Adrenal gland (tissue), 5 donors: ENCODE results near the gene C14orf93.

Experiments used
- POLR2A ChIP-seq, 2 donors: fragments of 450-650 bp; IDR thresholded peaks; one replicate each; pipeline ENCODE4 v1.6.1; 2017; ENCODE audit warnings: antibody characterized with exemption in 2 of 2, mild to moderate bottlenecking in 2 of 2, moderate library complexity in 1 of 2
- TF ChIP-seq, protein P1 (sequence below), 6 experiments: fragments of 450-650 bp in 4 of 6; fragments of 200-600 bp in 2 of 6; sonication (generic) in 1 of 6; IDR thresholded peaks; 1 replicate in 5 of 6; 2 replicates in 1 of 6; pipeline versions ENCODE4 v1.5.1 to v1.8.0; 2016 to 2021; ENCODE audit warnings: antibody characterized with exemption in 6 of 6, mild to moderate bottlenecking in 2 of 6, moderate library complexity in 1 of 6
- donor health status: DM: no; HTN: no; CAD: no.

DNA sequence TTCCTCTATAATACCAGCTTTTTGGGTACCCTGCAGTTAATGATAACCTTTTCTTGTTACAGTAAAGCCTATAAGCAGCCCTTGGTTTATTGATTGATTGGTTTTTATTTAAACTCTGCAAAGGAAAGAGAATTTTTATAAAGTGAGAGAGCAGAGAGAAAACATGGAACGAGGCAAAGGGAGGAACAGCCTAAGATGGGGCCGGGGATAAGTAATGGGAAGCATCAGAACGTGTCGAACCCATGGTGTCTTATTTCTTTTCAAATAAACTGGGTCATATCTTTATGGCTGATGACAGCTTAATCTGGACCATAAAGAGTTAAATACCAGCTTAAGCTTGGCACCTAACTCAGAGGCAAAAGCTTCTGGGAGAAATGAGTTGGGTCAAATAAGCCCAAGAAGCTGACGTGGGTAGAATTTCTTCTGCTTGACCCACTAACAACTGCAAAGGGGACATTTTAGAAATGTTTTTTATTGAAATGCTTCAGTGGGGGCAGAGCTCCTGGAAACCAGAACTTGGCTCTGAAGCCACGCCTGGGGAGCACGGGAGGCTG lies 12.0 kb upstream of the C14orf93 start:
- TF ChIP-seq POLR2A (IDR thresholded peaks at IDR 0.05): no peak
- TF ChIP-seq, protein P1, sequence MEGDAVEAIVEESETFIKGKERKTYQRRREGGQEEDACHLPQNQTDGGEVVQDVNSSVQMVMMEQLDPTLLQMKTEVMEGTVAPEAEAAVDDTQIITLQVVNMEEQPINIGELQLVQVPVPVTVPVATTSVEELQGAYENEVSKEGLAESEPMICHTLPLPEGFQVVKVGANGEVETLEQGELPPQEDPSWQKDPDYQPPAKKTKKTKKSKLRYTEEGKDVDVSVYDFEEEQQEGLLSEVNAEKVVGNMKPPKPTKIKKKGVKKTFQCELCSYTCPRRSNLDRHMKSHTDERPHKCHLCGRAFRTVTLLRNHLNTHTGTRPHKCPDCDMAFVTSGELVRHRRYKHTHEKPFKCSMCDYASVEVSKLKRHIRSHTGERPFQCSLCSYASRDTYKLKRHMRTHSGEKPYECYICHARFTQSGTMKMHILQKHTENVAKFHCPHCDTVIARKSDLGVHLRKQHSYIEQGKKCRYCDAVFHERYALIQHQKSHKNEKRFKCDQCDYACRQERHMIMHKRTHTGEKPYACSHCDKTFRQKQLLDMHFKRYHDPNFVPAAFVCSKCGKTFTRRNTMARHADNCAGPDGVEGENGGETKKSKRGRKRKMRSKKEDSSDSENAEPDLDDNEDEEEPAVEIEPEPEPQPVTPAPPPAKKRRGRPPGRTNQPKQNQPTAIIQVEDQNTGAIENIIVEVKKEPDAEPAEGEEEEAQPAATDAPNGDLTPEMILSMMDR (IDR thresholded peaks at IDR 0.05): no peak
